ENCODE data around the gene TXK. TPM values are rescaled to one million over a fixed set of nuclear protein-coding genes. Genes with fewer than 3 reads are reported as not detected.
A peak's percentile ranks its signal among the peaks of the same experiment; 100 is the strongest.

Gene TXK
- total and polyA plus RNA-seq, 10 of the 15 experiments (the other 5 are each of a cell fraction or from before 2014, with no cell fraction given), result 0.44 to 2.9 (median 1.4) TPM

- H3K27me3 ChIP-seq (replicated peaks in 1 of 2; ENCODE audit: control insufficient read depth in 2 of 2, insufficient read depth in 2 of 2, low read length in 1 of 2), result no peaks in the 10 kb centered on the region
- WGBS (ENCODE audit: insufficient coverage, insufficient replicate concordance, low lambda C conversion rate, missing lambda C conversion rate), result 67% methylated on average over 3 of the region's 3 CpGs
- ChIA-PET CTCF (interaction anchor here (0.7 to 6.7 kb wide), 19 partner anchors 9 to 216 kb away, joined by 3 to 71 read pairs (median 5); no protein-coding TSS in a partner anchor), POLR2A (interaction anchor here (0.9 to 1.0 kb wide), 2 partner anchors 11 to 77 kb away, joined by 3 read pairs; no protein-coding TSS in a partner anchor), SMC1A (ENCODE audit: uncharacterized antibody, unreplicated experiment) (interaction anchor here (0.7 to 5.0 kb wide), 13 partner anchors 9 to 169 kb away, joined by 3 to 50 read pairs (median 5); no protein-coding TSS in a partner anchor), RAD21 (ENCODE audit: unreplicated experiment) (interaction anchor here (0.7 to 4.0 kb wide), 13 partner anchors 11 to 163 kb away, joined by 3 to 39 read pairs (median 5); no protein-coding TSS in a partner anchor)
- H3K27ac ChIP-seq (ENCODE audit: control insufficient read depth, insufficient read depth), result no peak overlapping the region
- no peaks in the 10 kb centered on the region for H3K79me2 ChIP-seq (ENCODE audit: control insufficient read depth, insufficient read depth, low read length)
- no TSS peak for BruUV-seq (replicated peaks)
- ATAC-seq (no peak), DNase-seq (ENCODE audit: low read depth, low spot score) (no peak), FAIRE-seq (no peak)
- no peaks in the 10 kb centered on the region for H3K9me3 ChIP-seq (replicated peaks; ENCODE audit: control insufficient read depth, insufficient read depth, low read length)
- peaks cover 15% of the 10 kb centered on the region for H3K4me1 ChIP-seq (ENCODE audit: control insufficient read depth, insufficient read depth, low read length)
- no peak overlapping the region for H3K4me3 ChIP-seq
- TF ChIP-seq ATF3 (IDR thresholded peaks at IDR 0.05; ENCODE audit: borderline replicate concordance, extremely low read depth, low read depth, low read length) (no peak), CBX3 (IDR thresholded peaks at IDR 0.05; ENCODE audit: borderline replicate concordance, low read depth) (no peak), POLR2AphosphoS2 (IDR thresholded peaks at IDR 0.05; ENCODE audit: low read depth, low read length) (peak; percentile 27; the same call in 1 of the 2 replicates), RAD51 (IDR thresholded peaks at IDR 0.05) (no peak)
- H4K20me1 ChIP-seq (ENCODE audit: control insufficient read depth, insufficient read depth), result no peaks in the 10 kb centered on the region
- in situ Hi-C loops (cut with MboI) (no loop called here), intact Hi-C loops (cut with micrococcal nuclease; ENCODE audit: unreplicated experiment) (loop anchor here (5.0 kb wide), 1 partner anchor 165 kb away; no protein-coding TSS in a partner anchor)
- no peak overlapping the region for H3K9ac ChIP-seq (ENCODE audit: control insufficient read depth, insufficient read depth, low read length)
- H3K4me2 ChIP-seq (ENCODE audit: control insufficient read depth, insufficient read depth), result no peak overlapping the region
- H2AFZ ChIP-seq (ENCODE audit: control insufficient read depth, low read depth, low read length), result no peak overlapping the region
- no peaks in the 10 kb centered on the region for H3K36me3 ChIP-seq (ENCODE audit: control insufficient read depth in 2 of 2, insufficient read depth in 2 of 2, low read length in 1 of 2)
These were observed 6.8 kb downstream of the TXK start for GRCh38 chr4:48127231-48127630.

GRCh38 chr4:48126621-48127020 lies 7.4 kb downstream of the TXK start:
- Histone ChIP-seq H3K9ac (ENCODE audit: control insufficient read depth, insufficient read depth, low read length) (no peak overlapping the region; the same call in 1 of the 2 replicates), H4K20me1 (ENCODE audit: control insufficient read depth, insufficient read depth) (no peaks in the 10 kb centered on the region), H3K27ac (ENCODE audit: control insufficient read depth, insufficient read depth) (no peak overlapping the region), H3K36me3 (ENCODE audit: control insufficient read depth in 2 of 2, insufficient read depth in 2 of 2, low read length in 1 of 2) (no peaks in the 10 kb centered on the region), H3K4me2 (ENCODE audit: control insufficient read depth, insufficient read depth) (no peak overlapping the region), H2AFZ (ENCODE audit: control insufficient read depth, low read depth, low read length) (no peak overlapping the region), H3K9me3 (replicated peaks; ENCODE audit: control insufficient read depth, insufficient read depth, low read length) (no peaks in the 10 kb centered on the region), H3K4me3 (no peak overlapping the region), H3K4me1 (ENCODE audit: control insufficient read depth, insufficient read depth, low read length) (peaks cover 15% of the 10 kb centered on the region), H3K27me3 (replicated peaks in 1 of 2; ENCODE audit: control insufficient read depth in 2 of 2, insufficient read depth in 2 of 2, low read length in 1 of 2) (no peaks in the 10 kb centered on the region), H3K79me2 (ENCODE audit: control insufficient read depth, insufficient read depth, low read length) (no peaks in the 10 kb centered on the region)
- ATAC-seq, result no peak
- ChIA-PET POLR2A (no interaction called here), RAD21 (ENCODE audit: unreplicated experiment) (interaction anchor here (1.6 to 4.0 kb wide), 3 partner anchors 12 to 153 kb away, joined by 8 to 39 read pairs (median 20); no protein-coding TSS in a partner anchor), SMC1A (ENCODE audit: uncharacterized antibody, unreplicated experiment) (interaction anchor here (0.7 to 5.0 kb wide), 7 partner anchors 8 to 170 kb away, joined by 3 to 50 read pairs (median 5); no protein-coding TSS in a partner anchor), CTCF (interaction anchor here (0.7 to 6.7 kb wide), 13 partner anchors 9 to 216 kb away, joined by 3 to 58 read pairs (median 5); no protein-coding TSS in a partner anchor)
- no peak for DNase-seq (ENCODE audit: low read depth, low spot score)
- BruUV-seq (replicated peaks), result no TSS peak
- WGBS (ENCODE audit: insufficient coverage, insufficient replicate concordance, low lambda C conversion rate, missing lambda C conversion rate), result 100% methylated on average over 1 of the region's 1 CpG
- in situ Hi-C loops (cut with MboI), result no loop called here
- FAIRE-seq, result no peak
- intact Hi-C loops (cut with micrococcal nuclease; ENCODE audit: unreplicated experiment), result loop anchor here (5.0 kb wide), 1 partner anchor 166 kb away; no protein-coding TSS in a partner anchor
- TF ChIP-seq CHD4 (IDR thresholded peaks at IDR 0.05) (no peak), POLR2AphosphoS5 (IDR thresholded peaks at IDR 0.05; ENCODE audit: low read length) (peak; percentile 44; the same call in 1 of the 2 replicates), IRF5 (IDR thresholded peaks at IDR 0.05; ENCODE audit: borderline replicate concordance) (no peak)

Measured in GM12878 (cell line).